ENCODE results near the gene USP53. TPM values are rescaled to one million over a fixed set of nuclear protein-coding genes. Genes with fewer than 3 reads are reported as not detected.
"Not testable (repeated sequence)": the region's sequence is repeated elsewhere in the genome, so short reads cannot be mapped to it uniquely, and the experiment has no call there.

Gene USP53
- total RNA-seq, 2 donors from 2014 or later: 67.0 to 89.0 TPM

DNA sequence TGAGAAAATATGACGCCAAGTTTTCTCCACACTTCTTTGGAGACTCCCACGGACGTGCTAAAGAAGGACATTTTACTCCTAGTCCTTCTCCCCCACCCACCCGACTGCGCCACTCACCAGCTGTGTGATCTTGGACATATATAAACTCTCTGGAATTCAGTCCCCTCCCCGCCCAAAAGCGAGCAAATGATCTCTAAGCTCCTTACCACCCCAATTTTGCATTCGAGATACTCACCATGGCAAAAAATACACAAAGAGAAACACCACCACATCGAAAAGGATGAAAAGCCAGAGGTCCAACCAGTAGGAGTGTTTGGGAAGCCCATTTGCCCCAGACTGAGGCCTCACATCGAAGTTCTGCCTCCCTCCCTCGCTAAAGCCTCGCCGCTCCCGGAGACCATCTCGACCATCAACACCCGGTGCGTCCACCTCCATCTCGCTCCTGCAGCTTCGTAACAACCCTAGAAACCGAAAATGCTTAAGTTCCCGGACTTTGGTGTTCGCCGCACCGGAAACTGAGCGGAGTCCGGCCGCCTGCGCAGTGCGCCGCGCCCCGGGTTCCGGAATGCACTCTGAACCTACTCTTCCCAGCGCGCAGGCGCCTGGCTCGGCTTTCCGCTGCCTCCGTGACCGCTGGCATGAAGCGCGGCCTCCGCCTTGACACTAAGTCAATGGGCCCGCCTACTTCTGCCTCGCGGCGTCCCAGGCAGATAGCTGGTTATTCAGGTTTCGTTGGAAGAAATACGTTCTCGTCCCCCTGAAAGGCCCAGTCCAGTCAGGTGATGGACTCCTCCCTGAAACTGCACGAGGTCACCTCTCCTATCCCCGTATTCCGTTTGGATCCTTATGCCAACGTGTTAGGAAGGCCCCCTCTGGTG is 87.8 kb downstream of the USP53 start:
- intact Hi-C loops (cut with DNase I, micrococcal nuclease): loop anchor here in 1 of 2 donors (10.0 kb wide), 1 partner anchor 754 kb away; no protein-coding TSS in a partner anchor
- peak; percentile 97 to 98 for DNase-seq
- peak; percentile 95 for ATAC-seq

DNA sequence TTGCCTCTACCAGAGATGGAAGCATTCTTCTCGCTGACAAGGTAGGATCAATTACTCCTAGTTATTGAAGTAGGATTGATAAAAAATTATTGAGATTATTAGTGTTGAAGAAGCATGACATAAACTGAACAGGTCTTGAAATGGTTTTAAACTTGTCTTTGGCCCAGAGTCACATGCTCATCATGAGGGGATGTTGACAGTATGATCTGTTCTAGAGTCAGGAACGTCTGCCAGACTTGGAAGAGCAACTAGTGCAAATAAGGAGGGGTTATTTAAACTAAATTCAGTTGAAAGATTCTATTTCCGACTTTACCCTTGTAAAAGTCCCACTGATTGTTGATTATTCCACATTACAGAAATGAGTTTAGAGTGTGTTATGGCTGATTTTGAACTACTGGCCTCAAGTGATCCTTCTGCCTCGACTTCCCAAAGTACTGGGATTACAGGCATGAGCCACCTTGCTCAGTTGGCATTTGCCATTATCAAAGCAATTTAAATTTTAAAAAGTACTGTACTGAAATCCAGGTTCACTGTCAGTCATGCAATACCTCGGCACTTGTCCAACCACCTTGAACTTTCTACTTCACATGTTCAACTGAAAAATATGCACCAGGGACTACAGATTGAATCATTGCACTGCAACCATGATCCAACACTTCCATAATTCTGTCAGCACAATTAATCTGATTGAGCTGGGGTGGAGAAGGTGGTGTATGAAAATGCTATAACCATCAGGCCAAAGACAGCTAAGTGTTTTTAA is 89.7 kb downstream of the USP53 start:
- no peak for ATAC-seq
- intact Hi-C loops (cut with DNase I, micrococcal nuclease): loop anchor here in 1 of 2 donors (10.0 kb wide), 1 partner anchor 753 kb away; no protein-coding TSS in a partner anchor

DNA sequence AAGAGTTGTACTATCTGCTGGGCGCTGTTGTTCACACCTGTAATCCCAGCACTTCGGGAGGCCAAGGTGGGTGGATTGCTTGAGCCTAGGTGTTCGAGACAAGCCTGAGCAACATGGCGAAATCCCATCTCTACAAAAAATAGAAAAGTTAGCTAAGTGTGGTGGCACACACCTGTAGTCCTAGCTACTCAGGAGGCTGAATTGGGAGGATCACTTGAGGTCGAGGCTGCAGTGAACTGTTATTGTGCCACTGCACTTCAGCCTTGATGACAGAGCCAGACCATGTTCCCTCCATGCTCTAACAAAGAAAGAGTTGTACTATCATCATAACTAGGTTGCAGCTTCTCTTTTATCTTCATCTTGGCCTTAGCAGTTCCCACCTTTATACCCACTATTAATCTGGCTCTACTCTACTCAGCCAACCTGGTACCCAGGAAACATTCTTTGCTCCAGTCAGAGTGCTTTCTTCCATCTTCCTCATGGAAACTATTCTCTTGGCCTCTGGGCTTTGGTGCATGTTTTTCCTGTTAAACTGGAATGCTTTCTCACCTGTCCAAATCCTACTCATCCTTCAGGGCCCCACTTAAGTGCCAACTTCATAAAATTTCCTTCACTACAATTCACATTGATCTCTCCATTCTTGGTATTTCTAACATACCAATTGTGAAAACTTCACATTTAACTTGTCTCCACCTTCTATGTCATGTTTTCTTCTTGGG is 91.2 kb downstream of the USP53 start:
- no peak for DNase-seq
- intact Hi-C loops (cut with DNase I, micrococcal nuclease): loop anchor here in 1 of 2 donors (10.0 kb wide), 1 partner anchor 751 kb away; no protein-coding TSS in a partner anchor
- ATAC-seq: no peak

More for the DNA sequence above, 89.7 kb downstream of the USP53 start:
- no peak for DNase-seq

DNA sequence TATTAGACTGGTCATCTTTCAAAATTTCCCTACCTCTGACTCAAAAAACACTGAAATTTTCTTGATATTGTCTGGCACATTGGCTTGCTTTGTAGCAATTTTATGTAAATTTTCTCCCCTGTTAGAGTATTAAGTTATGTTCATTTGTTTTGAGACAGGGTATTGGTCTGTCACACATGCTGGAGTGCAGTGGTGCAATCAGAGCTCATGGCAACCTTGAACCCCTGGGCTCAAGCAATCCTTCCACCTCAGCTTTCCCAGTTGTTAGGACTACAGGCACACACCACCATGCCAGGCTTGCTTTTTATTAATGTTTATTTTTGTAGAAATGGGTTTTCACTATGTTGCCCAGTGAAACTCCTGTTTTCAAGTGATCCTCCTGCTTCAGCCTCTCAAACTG is 91.9 kb downstream of the USP53 start:
- no peak for ATAC-seq
- DNase-seq: no peak
- intact Hi-C loops (cut with DNase I, micrococcal nuclease): loop anchor here in 1 of 2 donors (10.0 kb wide), 1 partner anchor 750 kb away; no protein-coding TSS in a partner anchor

DNA sequence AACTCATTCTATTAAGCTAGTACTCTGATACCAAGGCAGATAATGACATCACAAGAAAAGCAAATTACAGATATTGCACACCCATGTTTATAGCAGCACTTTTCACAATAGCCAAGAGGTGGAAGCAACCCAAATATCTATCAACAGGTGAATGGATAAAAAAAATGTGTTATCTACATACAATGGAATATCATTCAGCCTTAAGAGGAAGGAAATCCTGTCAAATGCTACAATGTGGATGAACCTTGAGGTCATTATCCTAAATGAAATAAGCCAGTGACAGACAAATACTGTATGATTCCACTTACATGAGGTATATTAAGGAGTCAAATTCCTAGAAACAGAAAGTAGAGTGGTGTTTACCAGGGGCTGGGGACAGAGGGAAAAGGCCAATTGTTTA is 95.1 kb downstream of the USP53 start:
- peak; percentile 51 for ATAC-seq
- intact Hi-C loops (cut with DNase I, micrococcal nuclease): loop anchor here in 1 of 2 donors (10.0 kb wide), 1 partner anchor 747 kb away; no protein-coding TSS in a partner anchor
- DNase-seq: no peak

DNA sequence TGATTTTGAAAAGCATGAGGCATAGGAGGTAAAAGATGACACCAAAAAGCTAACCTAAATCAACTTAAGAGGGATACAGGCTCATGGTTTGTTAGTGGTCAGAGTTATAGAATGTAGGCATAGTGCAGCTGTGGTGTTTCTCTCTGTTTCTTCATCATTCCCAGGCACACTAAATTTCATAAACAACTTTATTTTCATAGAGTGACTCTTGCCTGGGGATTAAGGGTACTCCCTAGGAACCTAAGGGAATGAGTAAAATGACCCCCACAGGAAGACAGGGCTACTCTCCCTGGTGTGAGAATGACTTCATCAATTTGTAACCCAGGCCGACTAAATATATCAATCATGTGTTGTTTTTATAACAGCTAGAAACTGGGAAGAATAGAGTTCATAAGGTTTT is 98.3 kb downstream of the USP53 start:
- intact Hi-C loops (cut with DNase I, micrococcal nuclease): no loop called here
- DNase-seq (no peak), ATAC-seq (no peak)

DNA sequence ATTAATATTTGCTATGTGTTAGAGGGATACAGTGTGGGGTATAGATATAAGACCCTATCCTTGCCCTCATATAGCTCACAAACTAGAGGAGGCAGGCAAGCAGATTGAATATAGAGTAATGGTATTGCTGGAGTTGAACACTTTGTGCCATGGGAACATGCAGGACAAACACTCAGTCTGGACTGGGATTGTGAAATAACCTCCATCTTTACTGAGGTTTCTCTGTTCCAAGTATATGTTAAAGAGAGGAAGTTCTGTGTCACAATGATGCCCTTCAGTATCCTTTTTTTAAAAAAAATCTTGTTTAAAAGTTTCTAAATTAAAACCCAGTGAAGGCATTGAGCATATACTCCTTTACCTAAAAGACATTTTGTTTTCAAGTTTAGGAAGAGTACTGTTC is 100.7 kb downstream of the USP53 start:
- no peak for ATAC-seq
- intact Hi-C loops (cut with DNase I, micrococcal nuclease): no loop called here
- no peak for DNase-seq

DNA sequence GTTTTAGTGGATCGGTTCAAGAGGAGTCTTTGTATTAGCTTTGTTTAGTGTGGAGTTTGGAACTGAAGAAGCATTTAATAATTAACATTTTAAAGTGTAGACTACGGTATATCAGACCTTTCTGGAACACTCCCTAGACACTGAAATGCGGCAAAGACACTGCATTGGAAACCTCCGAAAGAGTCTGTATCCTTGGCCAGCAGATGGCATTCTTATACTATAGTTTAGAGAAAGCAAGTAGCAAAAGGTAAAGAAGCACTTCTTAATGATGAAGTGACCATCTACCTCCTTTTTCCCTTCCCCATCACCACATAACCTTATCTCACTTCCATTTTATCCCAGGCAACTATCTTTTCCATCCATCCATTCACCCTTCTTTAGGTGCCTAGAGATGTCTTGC is 101.8 kb downstream of the USP53 start:
- ATAC-seq (peak; percentile 87), DNase-seq (no peak)
- intact Hi-C loops (cut with DNase I, micrococcal nuclease): no loop called here

DNA sequence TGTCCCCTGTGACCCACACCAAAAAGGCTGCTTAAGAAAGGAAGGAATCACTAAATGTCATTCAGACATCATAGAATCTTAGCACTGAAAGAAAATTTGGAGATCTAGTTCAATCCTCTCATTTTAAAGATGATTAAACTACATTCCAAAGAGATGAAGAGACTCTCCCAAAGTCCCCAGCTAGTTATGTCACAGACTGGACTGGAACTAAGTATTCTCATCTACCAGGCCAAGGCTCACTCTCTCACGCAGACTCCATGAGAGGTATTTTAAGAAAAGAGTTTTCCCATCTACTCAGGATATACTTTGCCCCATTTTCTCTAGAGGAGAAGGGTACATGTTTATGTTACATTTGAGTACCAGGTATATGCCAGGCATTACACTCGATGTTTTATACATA is 102.5 kb downstream of the USP53 start:
- ATAC-seq: no peak
- intact Hi-C loops (cut with DNase I, micrococcal nuclease): no loop called here

DNA sequence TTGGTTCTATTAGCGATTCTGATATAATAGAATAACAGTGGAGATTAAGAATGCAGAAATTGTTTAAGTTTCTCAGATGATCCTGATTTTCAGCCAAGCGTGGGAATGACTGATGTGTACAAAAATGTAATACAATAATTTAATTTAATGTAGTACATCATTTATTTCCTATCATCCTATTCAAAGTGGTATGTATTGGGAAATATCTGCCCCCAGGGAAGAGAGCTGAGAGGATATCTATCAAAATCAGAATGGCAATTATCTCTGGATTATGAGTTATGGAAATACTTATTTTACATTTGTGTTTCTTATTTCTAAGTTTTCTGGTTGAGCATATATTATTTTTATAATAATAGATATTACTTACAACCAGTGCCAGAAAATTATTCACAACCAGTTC is 105.5 kb downstream of the USP53 start:
- ATAC-seq (no peak), DNase-seq (no peak)
- intact Hi-C loops (cut with DNase I, micrococcal nuclease): no loop called here

More for the DNA sequence above, 102.5 kb downstream of the USP53 start:
- no peak for DNase-seq

DNA sequence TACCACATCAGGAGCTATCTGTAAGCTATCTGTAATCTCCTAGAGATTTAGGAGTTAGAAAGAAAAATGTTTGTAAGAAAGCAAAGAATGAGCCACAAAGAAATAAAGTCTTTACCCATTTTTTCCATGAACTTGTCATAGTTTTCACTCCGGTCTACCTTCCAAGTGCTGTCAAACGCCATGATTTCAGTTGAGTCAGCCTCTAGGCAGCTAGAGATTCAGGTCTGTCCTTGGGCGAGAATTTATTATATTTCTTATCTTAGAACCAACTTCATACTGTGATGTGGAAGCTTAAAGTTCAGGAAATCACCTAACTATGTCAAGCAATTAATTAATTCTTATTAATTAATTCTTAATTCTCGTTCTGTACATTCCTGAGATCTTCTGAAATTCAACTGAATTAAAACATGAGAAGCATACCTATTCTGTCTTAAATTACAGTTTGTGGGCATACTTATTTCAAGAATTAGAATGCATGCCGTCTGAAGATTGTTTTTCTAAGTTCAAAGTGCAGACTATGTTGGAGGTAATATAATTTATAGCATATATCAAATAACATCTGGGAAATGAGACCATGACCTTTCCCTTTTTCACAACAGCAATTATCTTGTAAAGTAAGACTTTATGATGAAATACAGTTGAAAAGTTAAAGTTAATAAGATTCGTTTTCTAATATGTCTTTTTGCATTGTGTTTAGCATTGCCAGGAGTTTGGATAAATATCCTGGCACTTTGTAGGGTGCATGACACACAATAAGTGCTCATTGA is 109.6 kb downstream of the USP53 start, which contains the start of gene FABP2:
Gene FABP2, minus strand, starts transcription at position 218 of the 767 bp plus-strand sequence. Its CDS starts 36 bp downstream, at position 182.
- DNase-seq: no peak
- intact Hi-C loops (cut with DNase I, micrococcal nuclease): no loop called here
- peak; percentile 88 for ATAC-seq

DNA sequence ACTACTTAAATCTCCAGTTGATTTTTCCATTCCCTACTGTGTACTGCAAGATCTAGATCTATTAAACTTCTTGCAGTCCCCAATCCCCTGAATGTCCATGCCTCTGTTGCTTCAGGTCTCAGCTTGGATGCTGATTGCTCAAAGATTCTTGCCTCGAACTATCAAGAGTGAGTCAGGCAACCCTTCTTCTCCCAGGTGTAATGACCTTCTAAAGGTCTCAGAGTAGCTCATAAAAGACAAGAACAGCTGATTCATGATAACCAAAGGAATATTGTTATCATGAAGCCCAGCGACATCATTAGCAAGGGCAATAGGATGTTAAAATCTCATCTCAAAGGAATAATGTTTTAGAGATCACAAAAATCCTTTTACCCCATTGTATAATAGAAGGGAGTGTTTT is 116.2 kb downstream of the USP53 start:
- DNase-seq: no peak
- intact Hi-C loops (cut with DNase I, micrococcal nuclease): no loop called here

DNA sequence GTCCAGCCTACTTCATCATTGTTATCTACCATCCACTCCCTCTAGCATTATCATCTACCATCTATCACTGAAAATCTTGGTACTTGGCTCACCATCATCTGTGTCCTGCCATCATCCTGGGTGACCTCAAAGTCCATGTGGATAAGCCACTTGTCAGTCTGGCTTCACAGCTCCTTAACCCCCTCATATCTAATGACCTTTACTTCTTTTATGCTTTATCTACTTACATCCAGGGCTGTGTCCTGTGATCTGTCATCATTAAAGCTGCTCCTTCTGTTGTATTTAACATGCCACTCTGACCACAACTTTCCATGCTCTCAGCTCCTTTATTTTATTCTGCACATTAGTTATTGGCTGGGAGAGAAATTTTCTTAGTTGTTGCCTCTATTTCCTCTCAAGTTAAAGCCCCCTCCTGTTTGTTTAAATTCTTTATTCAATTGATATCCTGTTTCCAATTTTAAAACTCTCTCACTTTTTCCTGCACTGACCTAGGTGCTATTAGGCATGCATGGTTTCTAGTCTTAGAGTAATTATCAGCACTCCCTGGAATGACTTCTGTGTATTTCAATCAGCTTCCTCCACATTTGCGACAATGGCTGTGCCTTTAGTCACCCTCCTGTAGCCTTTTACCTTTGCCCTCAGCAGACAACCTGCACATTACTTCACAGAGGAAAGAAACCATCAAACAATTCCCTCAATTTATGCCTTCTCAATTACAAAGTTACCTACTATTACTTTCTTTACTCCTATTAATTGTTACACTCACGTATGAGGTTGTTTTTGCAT is 117.5 kb downstream of the USP53 start:
- peak; percentile 64 for ATAC-seq
- no peak for DNase-seq
- intact Hi-C loops (cut with DNase I, micrococcal nuclease): no loop called here

More for the DNA sequence above, 116.2 kb downstream of the USP53 start:
- ATAC-seq: peak; percentile 63

DNA sequence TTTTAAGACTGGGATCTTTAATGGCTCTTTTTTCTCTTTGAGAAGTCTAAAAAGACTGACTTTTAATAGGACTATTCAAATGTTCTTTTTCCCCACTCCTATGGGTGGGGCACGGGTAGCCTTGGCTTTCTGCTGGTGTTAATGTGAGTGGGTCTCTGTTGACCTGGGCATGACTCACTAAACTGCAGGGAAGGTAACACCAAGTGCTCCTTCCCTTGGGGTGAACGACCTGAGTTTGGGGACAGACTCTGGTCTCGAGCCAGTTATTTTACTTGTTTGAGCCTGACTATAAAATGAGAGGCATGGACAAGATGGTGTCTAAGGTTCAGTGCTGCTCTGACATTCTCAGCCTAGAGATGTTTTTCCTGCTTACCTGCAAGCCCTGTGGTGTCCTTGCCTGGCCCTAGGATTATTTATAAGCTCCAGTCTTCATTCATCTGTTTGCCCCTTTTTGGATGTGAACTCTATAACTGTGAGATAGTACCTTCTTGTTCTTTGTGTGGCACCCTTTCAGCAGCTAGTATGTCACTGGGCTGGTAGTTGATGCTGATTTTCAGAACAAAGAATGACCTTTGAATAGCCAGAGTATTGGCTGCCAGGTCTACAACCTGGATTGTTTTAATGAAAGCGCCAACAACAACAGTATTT is 123.9 kb downstream of the USP53 start:
- intact Hi-C loops (cut with DNase I, micrococcal nuclease); DNase-seq: not testable (repeated sequence)
- peak; percentile 80 for ATAC-seq

DNA sequence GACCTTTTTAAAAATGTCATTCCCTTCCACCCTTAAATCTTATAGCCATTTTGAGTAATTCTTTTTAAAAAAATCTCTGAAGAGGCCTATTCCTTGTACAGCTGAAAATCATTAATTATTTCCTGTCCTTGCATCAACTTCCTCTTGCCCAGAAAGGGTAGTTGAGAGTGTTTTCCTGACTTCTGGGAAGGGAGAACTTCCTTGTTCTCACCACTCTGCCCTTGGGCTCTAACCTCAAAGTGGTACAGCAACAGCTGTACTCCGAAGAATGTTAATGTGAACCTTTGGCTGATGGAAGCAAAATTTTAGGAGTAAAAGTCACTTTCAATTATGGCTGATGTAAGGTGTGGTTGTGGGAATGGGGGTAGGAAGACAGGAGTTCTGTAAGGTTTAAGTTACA is 124.5 kb downstream of the USP53 start:
- ATAC-seq (peak; percentile 59), DNase-seq (no peak)
- intact Hi-C loops (cut with DNase I, micrococcal nuclease): no loop called here

DNA sequence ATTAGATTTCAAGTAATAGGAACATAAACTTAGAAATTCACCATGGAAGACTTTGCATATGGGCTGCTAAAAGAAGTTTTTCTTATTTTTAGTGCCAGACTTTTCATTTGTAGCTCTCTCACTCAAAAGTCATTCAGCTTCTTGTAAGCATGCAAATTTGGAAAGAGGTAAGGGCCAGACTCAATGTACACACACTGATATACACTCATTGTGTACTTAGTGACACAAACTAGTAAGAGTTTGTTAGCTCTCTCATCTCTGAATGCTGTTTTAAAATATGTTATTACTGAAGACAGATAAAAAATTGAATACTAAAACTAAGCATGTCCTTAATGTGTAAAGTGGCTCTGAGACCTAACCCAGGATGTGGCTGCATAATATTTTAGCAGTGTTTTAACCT is 127.4 kb downstream of the USP53 start:
- intact Hi-C loops (cut with DNase I, micrococcal nuclease); ATAC-seq; DNase-seq: not testable (repeated sequence)

DNA sequence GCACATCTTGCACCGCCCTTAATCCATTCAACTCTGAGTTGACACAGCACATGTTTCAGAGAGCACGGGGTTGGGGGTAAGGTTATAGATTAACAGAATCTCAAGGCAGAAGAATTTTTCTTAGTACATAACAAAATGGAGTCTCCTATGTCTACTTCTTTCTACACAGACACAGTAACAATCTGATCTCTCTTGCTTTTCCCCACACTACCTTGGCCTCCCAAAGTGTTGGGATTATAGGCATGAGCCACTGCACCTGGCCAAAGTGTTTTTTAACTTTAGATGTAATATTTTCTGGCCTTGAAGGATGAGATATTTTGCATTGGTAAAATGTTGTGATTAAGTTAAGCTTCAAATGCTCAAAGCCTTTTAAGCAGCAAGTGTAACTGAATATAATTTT is 130.8 kb downstream of the USP53 start:
- ATAC-seq; DNase-seq; intact Hi-C loops (cut with DNase I, micrococcal nuclease): not testable (repeated sequence)
